HG02885 (cell line): Measurements from ENCODE around the gene TINCR.
"Not testable (repeated sequence)": the region's sequence is repeated elsewhere in the genome, so short reads cannot be mapped to it uniquely, and the experiment has no call there.

ENCODE experiments used
- ATAC-seq: cut with Tn5 transposase; IDR thresholded peaks from one replicate; pipeline ENCODE4 v1.9.1; 2021; ENCODE audit warnings: mild to moderate bottlenecking; ENCODE audit not compliant: unreplicated experiment, poor library complexity

Gene TINCR

GRCh38 chr19:5567360-5567969 lies at the start of gene TINCR:
TINCR (minus strand) TSS chr19:5567953.
- ATAC-seq, result no peak

GRCh38 chr19:5617080-5617479 lies 49.3 kb upstream of the TINCR start:
- no peak for ATAC-seq

GRCh38 chr19:5615756-5616327 lies 48.1 kb upstream of the TINCR start:
- no peak for ATAC-seq

GRCh38 chr19:5612891-5613865 lies 45.4 kb upstream of the TINCR start:
- no peak for ATAC-seq

- ATAC-seq, result no peak
Observed at GRCh38 chr19:5609881-5610448, 42.2 kb upstream of the TINCR start.

- not testable (repeated sequence) for ATAC-seq
Observed at GRCh38 chr19:5608766-5609165, 41.0 kb upstream of the TINCR start.

GRCh38 chr19:5608291-5608690 lies 40.5 kb upstream of the TINCR start:
- no peak for ATAC-seq

GRCh38 chr19:5607318-5608275 lies 39.8 kb upstream of the TINCR start:
- ATAC-seq, result no peak

- ATAC-seq, result no peak
Observed at GRCh38 chr19:5605362-5605761, 37.6 kb upstream of the TINCR start.

GRCh38 chr19:5603626-5604025 lies 35.9 kb upstream of the TINCR start:
- ATAC-seq, result no peak

- no peak for ATAC-seq
Observed at GRCh38 chr19:5600797-5601196, 33.0 kb upstream of the TINCR start.

- ATAC-seq, result no peak
Observed at GRCh38 chr19:5595745-5596144, 28.0 kb upstream of the TINCR start.

- ATAC-seq, result no peak
Observed at GRCh38 chr19:5595129-5595528, 27.4 kb upstream of the TINCR start.

- ATAC-seq, result no peak
Observed at GRCh38 chr19:5594521-5594950, 26.8 kb upstream of the TINCR start.

GRCh38 chr19:5593343-5594255 lies 25.8 kb upstream of the TINCR start:
- ATAC-seq, result no peak

GRCh38 chr19:5592531-5593342 lies 25.0 kb upstream of the TINCR start:
- no peak for ATAC-seq

- ATAC-seq, result no peak
Observed at GRCh38 chr19:5591476-5591875, 23.7 kb upstream of the TINCR start.

GRCh38 chr19:5590865-5591154 lies 23.1 kb upstream of the TINCR start:
- ATAC-seq, result no peak
